Activated CD8-positive, alpha-beta T cell treated with anti-CD3 and anti-CD28 coated beads, Interleukin-2, amount 10 ng/mL, durations not matched to agents 7 days and 5 days (primary cell): ENCODE data around the gene GLI2. TPM values are rescaled to one million over a fixed set of nuclear protein-coding genes. Genes with fewer than 3 reads are reported as not detected.

Source experiments
- ATAC-seq: fragments of 150-1000 bp; cut with Tn5 transposase; one replicate; pipeline ENCODE4 v1.10.0; 2021; ENCODE audit warnings: moderate library complexity
- CTCF ChIA-PET: fragments of 350-600 bp; sonication (Branson Sonifier 250); formaldehyde crosslinking; loops from one replicate; lab custom pipeline; 2021; ENCODE audit warnings: antibody characterized with exemption; lab: Charles Lee
- POLR2A ChIA-PET: fragments of 350-600 bp; sonication (Branson Sonifier 250); formaldehyde crosslinking; loops from one replicate; lab custom pipeline; 2021; ENCODE audit warnings: antibody characterized with exemption; lab: Charles Lee
- DNase-seq: peaks from one replicate; pipeline ENCODE4 v3.0.0-alpha.2; 2020
- H3K27ac Mint-ChIP-seq: one replicate; pipeline ENCODE4 v1.8.0; 2021; ENCODE audit warnings: mild to moderate bottlenecking, mixed read lengths
- H3K27me3 Mint-ChIP-seq: one replicate; pipeline ENCODE4 v1.8.0; 2021; ENCODE audit warnings: low read depth, mixed read lengths
- H3K36me3 Mint-ChIP-seq: one replicate; pipeline ENCODE4 v1.8.0; 2021; ENCODE audit warnings: low read depth, mixed read lengths
- H3K4me1 Mint-ChIP-seq: one replicate; pipeline ENCODE4 v1.8.0; 2021; ENCODE audit warnings: low read depth, mixed read lengths
- H3K4me3 Mint-ChIP-seq: one replicate; pipeline ENCODE4 v1.8.0; 2021; ENCODE audit warnings: mild to moderate bottlenecking, mixed read lengths
- H3K9me3 Mint-ChIP-seq: one replicate; pipeline ENCODE4 v1.8.0; 2022; ENCODE audit warnings: mixed read lengths; ENCODE audit not compliant: insufficient read depth
- total RNA-seq, 2 experiments: library from RNA; stranded (reverse); gene quantifications; one replicate each; pipeline ENCODE4 v1.2.3, GENCODE V29; 2021

Gene GLI2
- total RNA-seq, 2 experiments from 2014 or later = 1.9 to 2.2 TPM

DNA sequence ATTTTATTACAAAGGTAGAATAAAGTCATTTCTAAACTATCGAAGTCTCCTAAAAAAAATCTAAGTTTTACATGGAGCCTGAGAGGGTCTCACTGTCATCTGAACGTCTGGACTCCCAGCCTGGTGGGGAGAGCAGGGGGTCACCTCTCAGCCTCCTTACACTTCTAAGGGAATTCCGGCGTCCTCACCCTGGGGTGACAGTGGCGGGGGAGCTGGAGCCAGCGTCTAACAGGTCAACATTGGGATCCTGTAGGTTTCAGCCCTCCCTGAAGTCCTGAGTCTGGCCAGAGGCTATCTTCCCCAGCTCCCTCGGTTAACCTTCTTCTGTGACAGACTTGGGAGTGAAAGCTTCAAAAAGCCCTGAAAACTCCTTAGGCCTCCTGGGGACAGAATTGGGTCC, 34.6 kb upstream of the GLI2 start:
- no peak overlapping the region for H3K4me3 Mint-ChIP-seq
- CTCF ChIA-PET = no interaction called here
- H3K36me3 Mint-ChIP-seq = no peaks in the 10 kb centered on the region
- no peaks in the 10 kb centered on the region for H3K9me3 Mint-ChIP-seq
- POLR2A ChIA-PET = no interaction called here
- no peak for DNase-seq
- no peak overlapping the region for H3K27ac Mint-ChIP-seq
- no peaks in the 10 kb centered on the region for H3K4me1 Mint-ChIP-seq
- peaks cover 14% of the 10 kb centered on the region for H3K27me3 Mint-ChIP-seq
- ATAC-seq = no peak

DNA sequence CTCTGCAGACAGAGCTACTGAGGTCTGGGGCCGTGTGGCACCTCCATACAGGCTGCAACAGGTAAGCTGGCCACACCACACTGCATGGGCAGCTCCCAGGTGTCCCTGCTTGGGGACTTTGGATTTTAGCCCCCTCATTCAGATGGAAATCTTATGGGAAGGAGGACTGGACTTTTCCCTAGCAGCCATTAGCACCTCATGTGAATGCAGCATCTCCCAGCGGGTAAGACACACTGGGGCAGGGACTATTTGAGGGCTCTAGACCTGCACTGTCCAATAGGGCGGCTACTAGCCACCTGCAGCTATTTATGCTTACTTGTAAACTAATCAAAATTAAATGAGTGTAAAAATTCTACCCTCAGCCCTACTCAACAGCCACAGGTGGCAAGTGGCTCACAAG, 34.2 kb upstream of the GLI2 start:
- H3K36me3 Mint-ChIP-seq = no peaks in the 10 kb centered on the region
- H3K4me3 Mint-ChIP-seq = no peak overlapping the region
- ChIA-PET POLR2A (no interaction called here), CTCF (no interaction called here)
- H3K4me1 Mint-ChIP-seq = no peaks in the 10 kb centered on the region
- H3K27me3 Mint-ChIP-seq = peaks cover 10% of the 10 kb centered on the region
- DNase-seq (no peak), ATAC-seq (no peak)
- no peak overlapping the region for H3K27ac Mint-ChIP-seq
- H3K9me3 Mint-ChIP-seq = no peaks in the 10 kb centered on the region

DNA sequence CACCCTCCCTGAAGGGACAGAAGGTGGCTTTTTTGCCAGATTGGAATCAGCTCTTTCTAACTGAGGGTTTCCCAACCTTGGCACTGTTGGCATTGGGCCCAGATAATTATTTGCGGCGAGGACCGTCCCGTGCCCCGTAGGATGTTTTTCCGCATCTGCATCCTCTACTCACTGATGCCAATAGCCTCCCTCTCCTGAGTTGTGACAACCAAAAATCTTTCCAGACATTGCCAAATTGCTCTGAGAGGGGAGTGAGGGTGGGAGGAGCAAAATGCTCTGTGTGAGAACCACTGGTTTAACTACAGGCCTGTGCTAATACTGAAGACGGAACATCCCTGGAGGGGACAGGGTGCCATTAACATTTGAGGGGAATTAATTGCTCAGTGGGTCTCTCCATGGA, 33.6 kb upstream of the GLI2 start:
- ATAC-seq (no peak), DNase-seq (no peak)
- H3K27me3 Mint-ChIP-seq = peaks cover 6% of the 10 kb centered on the region
- no peak overlapping the region for H3K4me3 Mint-ChIP-seq
- no peaks in the 10 kb centered on the region for H3K36me3 Mint-ChIP-seq
- ChIA-PET CTCF (no interaction called here), POLR2A (no interaction called here)
- no peak overlapping the region for H3K27ac Mint-ChIP-seq
- no peaks in the 10 kb centered on the region for H3K4me1 Mint-ChIP-seq
- no peaks in the 10 kb centered on the region for H3K9me3 Mint-ChIP-seq

DNA sequence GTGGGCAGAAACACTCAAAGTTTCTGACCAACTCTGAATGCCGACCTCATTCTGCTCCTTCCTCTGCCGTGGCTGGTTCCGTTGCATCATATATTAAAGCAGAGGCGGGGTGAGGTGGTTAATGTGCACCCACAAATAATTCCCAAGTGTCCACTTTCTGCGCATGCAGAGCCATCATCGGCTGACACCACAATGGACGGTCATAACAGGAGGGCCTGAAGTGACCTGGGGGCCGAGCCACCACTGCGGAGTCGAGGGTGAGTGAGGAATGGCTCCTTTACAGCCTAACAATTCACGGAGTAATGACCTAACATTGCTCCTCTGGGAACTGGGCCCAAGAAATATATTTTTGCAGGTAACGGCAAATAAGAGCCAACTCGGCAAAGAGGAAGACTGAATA, 32.9 kb upstream of the GLI2 start:
- H3K27ac Mint-ChIP-seq = no peak overlapping the region
- peaks cover 8% of the 10 kb centered on the region for H3K27me3 Mint-ChIP-seq
- DNase-seq (no peak), ATAC-seq (no peak)
- H3K9me3 Mint-ChIP-seq = no peaks in the 10 kb centered on the region
- no peak overlapping the region for H3K4me3 Mint-ChIP-seq
- ChIA-PET POLR2A (no interaction called here), CTCF (no interaction called here)
- H3K4me1 Mint-ChIP-seq = no peaks in the 10 kb centered on the region
- H3K36me3 Mint-ChIP-seq = no peaks in the 10 kb centered on the region

DNA sequence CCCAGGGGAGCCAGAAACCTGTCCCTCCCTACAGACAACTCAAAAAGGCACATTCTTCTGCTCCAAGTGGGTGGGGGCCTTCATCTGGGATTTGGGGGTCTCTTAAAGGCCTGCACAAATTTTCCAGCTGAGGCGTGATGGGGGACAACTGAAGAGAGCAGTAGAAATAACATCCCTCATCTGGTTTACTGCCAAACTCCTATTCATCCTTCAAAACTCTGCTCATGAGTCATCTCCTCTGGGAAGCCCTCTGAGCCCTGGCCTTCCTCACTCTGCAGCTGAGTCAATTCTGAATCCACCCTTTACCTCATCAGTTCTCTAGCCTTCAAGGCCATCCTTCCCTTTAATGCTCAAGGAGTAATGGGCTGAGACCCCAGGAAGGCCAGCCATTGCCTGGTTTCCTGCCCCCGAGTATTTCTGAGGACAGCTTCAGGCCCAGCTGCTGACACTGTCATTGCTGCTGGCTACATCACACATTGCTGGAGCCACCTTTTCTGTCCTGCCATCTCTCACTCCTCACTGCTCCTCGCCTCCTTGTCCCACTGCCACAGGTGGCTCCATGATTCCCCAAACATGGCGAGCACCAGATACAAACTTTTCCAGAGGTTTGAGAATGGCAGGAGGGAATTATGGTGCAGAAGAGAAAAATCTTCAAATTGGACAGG, 32.2 kb upstream of the GLI2 start:
- DNase-seq (no peak), ATAC-seq (no peak)
- POLR2A ChIA-PET = no interaction called here
- H3K27ac Mint-ChIP-seq = no peak overlapping the region
- H3K4me3 Mint-ChIP-seq = no peak overlapping the region
- H3K27me3 Mint-ChIP-seq = peaks cover 8% of the 10 kb centered on the region
- no peaks in the 10 kb centered on the region for H3K4me1 Mint-ChIP-seq
- H3K9me3 Mint-ChIP-seq = no peaks in the 10 kb centered on the region
- CTCF ChIA-PET = interaction anchor here (0.8 to 1.0 kb wide), 2 partner anchors 8 to 33 kb away, joined by 3 to 4 read pairs; no protein-coding TSS in a partner anchor
- no peaks in the 10 kb centered on the region for H3K36me3 Mint-ChIP-seq

DNA sequence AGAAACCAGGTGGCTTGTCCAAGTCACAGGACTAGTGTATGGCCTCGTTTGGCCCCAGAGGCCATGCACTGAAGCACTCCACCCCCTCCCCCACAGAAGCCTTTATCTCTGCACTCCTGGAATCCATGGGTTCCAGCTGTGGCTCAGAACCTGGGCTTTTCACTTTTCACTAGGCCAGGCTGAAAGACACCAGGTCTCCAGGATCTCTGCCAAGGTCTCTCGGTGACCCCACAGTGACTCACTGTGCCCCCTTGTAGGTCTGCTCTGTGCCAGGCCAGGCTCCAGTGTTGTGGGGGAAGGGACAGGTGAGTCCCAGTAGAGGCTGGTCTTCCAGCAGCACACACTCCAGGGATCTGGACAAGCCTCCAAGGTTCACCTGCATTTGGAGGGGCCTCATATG, 31.0 kb upstream of the GLI2 start:
- DNase-seq = no peak
- CTCF ChIA-PET = interaction anchor here (0.8 to 1.0 kb wide), 2 partner anchors 9 to 31 kb away, joined by 3 to 4 read pairs; no protein-coding TSS in a partner anchor
- H3K27me3 Mint-ChIP-seq = peaks cover 8% of the 10 kb centered on the region
- no peak for ATAC-seq
- POLR2A ChIA-PET = no interaction called here
- H3K4me1 Mint-ChIP-seq = no peaks in the 10 kb centered on the region
- no peaks in the 10 kb centered on the region for H3K9me3 Mint-ChIP-seq
- no peak overlapping the region for H3K4me3 Mint-ChIP-seq
- no peaks in the 10 kb centered on the region for H3K36me3 Mint-ChIP-seq
- H3K27ac Mint-ChIP-seq = no peak overlapping the region

DNA sequence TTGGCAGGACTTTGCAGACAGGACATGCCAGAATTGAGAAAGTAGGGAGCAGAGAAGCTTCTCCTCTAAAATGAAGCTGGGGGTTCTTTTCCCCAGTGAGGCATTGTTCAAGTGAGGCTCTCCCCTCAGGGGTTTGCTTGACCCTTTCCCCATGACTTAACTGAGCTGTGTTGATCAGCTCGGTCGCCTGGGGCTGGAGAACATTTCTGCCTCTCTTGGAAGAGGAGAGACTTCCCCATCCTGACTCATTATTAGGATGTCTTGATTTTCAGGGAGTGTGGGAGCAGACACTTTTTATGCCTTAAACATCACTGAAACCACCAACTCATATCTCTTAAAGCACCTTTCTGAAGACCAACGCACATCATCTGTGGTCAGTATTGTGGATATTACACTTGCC, 27.9 kb upstream of the GLI2 start:
- DNase-seq = no peak
- peaks cover 16% of the 10 kb centered on the region for H3K4me1 Mint-ChIP-seq
- H3K27me3 Mint-ChIP-seq = peaks cover 17% of the 10 kb centered on the region
- ChIA-PET POLR2A (no interaction called here), CTCF (no interaction called here)
- ATAC-seq = no peak
- H3K27ac Mint-ChIP-seq = no peak overlapping the region
- H3K9me3 Mint-ChIP-seq = no peaks in the 10 kb centered on the region
- no peak overlapping the region for H3K4me3 Mint-ChIP-seq
- H3K36me3 Mint-ChIP-seq = no peaks in the 10 kb centered on the region

GRCh38 chr2:120708944-120709607, 26.6 kb upstream of the GLI2 start:
- POLR2A ChIA-PET = no interaction called here
- CTCF ChIA-PET = no interaction called here
- no peak for ATAC-seq

GRCh38 chr2:120709608-120710041, 26.0 kb upstream of the GLI2 start:
- ATAC-seq = no peak
- H3K27ac Mint-ChIP-seq = no peak overlapping the region
- POLR2A ChIA-PET = no interaction called here
- CTCF ChIA-PET = interaction anchor here (1.2 kb wide), 1 partner anchor 22 kb away, joined by 3 read pairs; no protein-coding TSS in a partner anchor
- H3K4me1 Mint-ChIP-seq = peaks cover 18% of the 10 kb centered on the region
- H3K27me3 Mint-ChIP-seq = peaks cover 18% of the 10 kb centered on the region
- no peak for DNase-seq
- no peaks in the 10 kb centered on the region for H3K9me3 Mint-ChIP-seq
- H3K4me3 Mint-ChIP-seq = no peak overlapping the region
- no peaks in the 10 kb centered on the region for H3K36me3 Mint-ChIP-seq

More at GRCh38 chr2:120708944-120709607, 26.6 kb upstream of the GLI2 start:
- Mint-ChIP-seq H3K27ac (no peak overlapping the region), H3K4me3 (no peak overlapping the region), H3K4me1 (peaks cover 18% of the 10 kb centered on the region), H3K27me3 (peaks cover 18% of the 10 kb centered on the region), H3K9me3 (no peaks in the 10 kb centered on the region), H3K36me3 (no peaks in the 10 kb centered on the region)
- DNase-seq = no peak

GRCh38 chr2:120710256-120710655, 25.4 kb upstream of the GLI2 start:
- ChIA-PET POLR2A (no interaction called here), CTCF (interaction anchor here (1.2 kb wide), 1 partner anchor 23 kb away, joined by 3 read pairs; no protein-coding TSS in a partner anchor)
- Mint-ChIP-seq H3K9me3 (no peaks in the 10 kb centered on the region), H3K27ac (no peak overlapping the region), H3K4me1 (peaks cover 18% of the 10 kb centered on the region), H3K27me3 (peaks cover 18% of the 10 kb centered on the region), H3K36me3 (no peaks in the 10 kb centered on the region), H3K4me3 (no peak overlapping the region)
- ATAC-seq (no peak), DNase-seq (no peak)

- CTCF ChIA-PET = interaction anchor here (0.7 to 0.8 kb wide), 2 partner anchors 16 to 358 kb away, joined by 3 read pairs; no protein-coding TSS in a partner anchor
Observed at GRCh38 chr2:120711694-120712093, 24.0 kb upstream of the GLI2 start.

DNA sequence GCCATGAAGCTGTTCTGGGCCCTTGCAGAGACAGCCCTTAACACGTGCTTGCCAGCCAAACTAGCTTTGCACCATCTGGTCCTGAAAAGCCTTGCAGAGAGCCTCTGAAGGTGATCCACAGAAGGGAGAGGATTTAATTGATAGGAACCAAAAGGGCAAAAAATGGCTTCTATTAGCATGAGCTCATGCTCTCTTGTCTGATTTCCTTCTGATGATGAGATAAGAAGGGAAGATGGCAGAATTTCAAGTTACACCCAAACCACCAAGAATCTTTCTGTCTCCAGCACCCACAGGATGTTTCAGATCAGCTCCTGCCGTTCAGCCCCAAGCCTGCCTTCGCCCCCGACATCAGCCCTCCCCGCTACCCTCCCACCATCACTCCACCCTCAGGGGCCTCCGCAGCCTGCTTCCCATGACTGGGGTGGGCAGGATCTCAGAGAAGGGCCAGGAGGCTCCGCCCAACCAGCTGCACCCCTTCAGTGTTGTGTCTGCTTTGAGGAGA, 23.4 kb upstream of the GLI2 start:
- no peak overlapping the region for H3K27ac Mint-ChIP-seq
- H3K9me3 Mint-ChIP-seq = no peaks in the 10 kb centered on the region
- POLR2A ChIA-PET = no interaction called here
- no peaks in the 10 kb centered on the region for H3K36me3 Mint-ChIP-seq
- H3K4me1 Mint-ChIP-seq = peaks cover 18% of the 10 kb centered on the region
- peak; percentile 39 for ATAC-seq
- CTCF ChIA-PET = interaction anchor here (0.7 to 0.8 kb wide), 2 partner anchors 16 to 357 kb away, joined by 3 read pairs; no protein-coding TSS in a partner anchor
- H3K27me3 Mint-ChIP-seq = peaks cover 18% of the 10 kb centered on the region
- no peak for DNase-seq
- no peak overlapping the region for H3K4me3 Mint-ChIP-seq

More at GRCh38 chr2:120711694-120712093, 24.0 kb upstream of the GLI2 start:
- Mint-ChIP-seq H3K27me3 (peaks cover 20% of the 10 kb centered on the region), H3K9me3 (no peaks in the 10 kb centered on the region), H3K27ac (no peak overlapping the region), H3K4me3 (no peak overlapping the region), H3K4me1 (peaks cover 18% of the 10 kb centered on the region), H3K36me3 (no peaks in the 10 kb centered on the region)
- POLR2A ChIA-PET = interaction anchor here (0.5 kb wide), 1 partner anchor 46 kb away, joined by 3 read pairs; no protein-coding TSS in a partner anchor
- ATAC-seq = no peak
- DNase-seq = no peak
